HCT116 (cell line): ENCODE results near the gene SECTM1. TPM values are rescaled to one million over a fixed set of nuclear protein-coding genes. Genes with fewer than 3 reads are reported as not detected.

Experiments
- ATAC-seq: fragments of 200-7000 bp; cut with Tn5 transposase; 2 replicates; pipeline ENCODE4 v1.9.1; 2020; ENCODE audit warnings: mild to moderate bottlenecking, moderate library complexity
- BruUV-seq: library from RNA; stranded (reverse); fragments of 400-500 nt; replicated peaks from 2 replicates; lab custom pipeline; 2021; lab: Mats Ljungman, UMichigan
- CTCF ChIA-PET: fragments of 300-600 bp; sonication (Branson Sonifier 250); formaldehyde crosslinking; loops from one replicate; lab custom pipeline; 2021; ENCODE audit warnings: antibody characterized with exemption; lab: Charles Lee
- POLR2A ChIA-PET: fragments of 300-600, 350-600 bp; sonication (Branson Sonifier 250); formaldehyde crosslinking; loops from one replicate; lab custom pipeline; 2021; ENCODE audit warnings: antibody characterized with exemption; lab: Charles Lee
- RAD21 ChIA-PET, 2 experiments: fragments of 300-600 bp; sonication (Branson Sonifier 250); formaldehyde crosslinking; loops; one replicate each; lab custom pipeline; 2023; ENCODE audit warnings: low total read pairs in 2 of 2; ENCODE audit not compliant: uncharacterized antibody in 2 of 2, unreplicated experiment in 2 of 2, low non-redundant PET in 1 of 2; lab: Charles Lee
- DNase-seq: peaks from one replicate; pipeline ENCODE4 v3.0.0-alpha.2; 2010; ENCODE audit warnings: low read depth, low spot score
- H2AFZ ChIP-seq: fragments of 200-600 bp; shearing (Covaris generic), sonication (generic); 2 replicates; pipeline ENCODE4 v1.6.1; 2017; ENCODE audit warnings: low read depth, mixed run types, mixed read lengths, antibody characterized with exemption, low read length; ENCODE audit not compliant: poor library complexity, severe bottlenecking
- H3K27ac ChIP-seq: 2 replicates; pipeline ENCODE4 v1.5.1; 2012; ENCODE audit warnings: low read depth, low read length
- H3K27me3 ChIP-seq: fragments of 200-600 bp; sonication (generic); 2 replicates; pipeline ENCODE4 v1.6.1; 2016; ENCODE audit warnings: mixed run types, low read length, mixed read lengths; ENCODE audit not compliant: insufficient read depth
- H3K36me3 ChIP-seq, 2 experiments: fragments of 200-500 bp in 1 of 2; fragments of 200-600 bp in 1 of 2; sonication (Bioruptor generic) in 1 of 2; sonication (generic) in 1 of 2; 2 replicates each; pipeline versions ENCODE4 v1.5.1 to v1.6.1; 2014 to 2016; ENCODE audit warnings: low read length in 2 of 2, inconsistent platforms in 1 of 2, mixed read lengths in 1 of 2, mixed run types in 1 of 2; ENCODE audit not compliant: insufficient read depth in 2 of 2, control insufficient read depth in 1 of 2
- H3K4me1 ChIP-seq, 2 experiments: fragments of 200-600 bp in 1 of 2; sonication (generic) in 1 of 2; 2 replicates each; pipeline versions ENCODE4 v1.5.1 to v1.6.1; 2012 to 2017; ENCODE audit warnings: low read length in 2 of 2, inconsistent platforms in 1 of 2, mild to moderate bottlenecking in 1 of 2, mixed read lengths in 1 of 2, mixed run types in 1 of 2, moderate library complexity in 1 of 2; ENCODE audit not compliant: insufficient read depth in 2 of 2, control insufficient read depth in 1 of 2
- H3K4me2 ChIP-seq: fragments of 200-600 bp; sonication (generic); 2 replicates; pipeline ENCODE4 v1.6.1; 2017; ENCODE audit warnings: mixed run types, low read length, mixed read lengths
- H3K4me3 ChIP-seq, 2 experiments: fragments of 200-600 bp in 1 of 2; sonication (generic) in 1 of 2; replicated peaks in 1 of 2; 2 replicates each; pipeline ENCODE4 v1.5.1; 2011 to 2016; ENCODE audit warnings: low read length in 2 of 2, control low read depth in 1 of 2, low read depth in 1 of 2, mild to moderate bottlenecking in 1 of 2, mixed read lengths in 1 of 2, mixed run types in 1 of 2
- H3K79me2 ChIP-seq: fragments of 200-600 bp; sonication (generic); 2 replicates; pipeline ENCODE4 v1.6.1; 2017; ENCODE audit warnings: mild to moderate bottlenecking, mixed run types, low read length, moderate library complexity, mixed read lengths; ENCODE audit not compliant: insufficient read depth
- H3K9ac ChIP-seq: fragments of 200-600 bp; sonication (generic); 2 replicates; pipeline ENCODE4 v1.6.1; 2016; ENCODE audit warnings: low read length, mixed read lengths
- H3K9me2 ChIP-seq: fragments of 200-600 bp; sonication (generic), shearing (Covaris generic); 2 replicates; pipeline ENCODE4 v1.6.1; 2017; ENCODE audit warnings: mixed run types, mild to moderate bottlenecking, moderate library complexity; ENCODE audit not compliant: insufficient read depth
- H3K9me3 ChIP-seq, 2 experiments: fragments of 200-500 bp in 1 of 2; fragments of 200-600 bp in 1 of 2; sonication (Bioruptor generic) in 1 of 2; sonication (generic) in 1 of 2; 2 replicates each; pipeline ENCODE4 v1.6.1; 2014 to 2017; ENCODE audit warnings: low read length in 2 of 2, mixed read lengths in 2 of 2, inconsistent platforms in 1 of 2, low read depth in 1 of 2, mild to moderate bottlenecking in 1 of 2, mixed run types in 1 of 2, moderate library complexity in 1 of 2; ENCODE audit not compliant: control insufficient read depth in 1 of 2, insufficient read depth in 1 of 2
- H4K20me1 ChIP-seq: fragments of 200-600 bp; sonication (generic), shearing (Covaris generic); 2 replicates; pipeline ENCODE4 v1.6.1; 2017; ENCODE audit warnings: mixed run types, mild to moderate bottlenecking, moderate library complexity; ENCODE audit not compliant: insufficient read depth
- ATF3 ChIP-seq: IDR thresholded peaks from 2 replicates; pipeline ENCODE4 v1.6.1; 2012
- CBX3 ChIP-seq: IDR thresholded peaks from 2 replicates; pipeline ENCODE4 v1.6.1; 2012; ENCODE audit warnings: low read depth
- CEBPB ChIP-seq: IDR thresholded peaks from 2 replicates; pipeline ENCODE4 v1.6.1; 2012; ENCODE audit warnings: low read depth
- CTCF ChIP-seq, 3 experiments: fragments of 200-600 bp in 1 of 3; sonication (generic) in 1 of 3; IDR thresholded peaks in 2 of 3; conservative IDR thresholded peaks in 1 of 3; 2 replicates each; pipeline ENCODE4 v1.5.1; 2012 to 2017; ENCODE audit warnings: low read depth in 2 of 3, low read length in 2 of 3, antibody characterized with exemption in 1 of 3, borderline replicate concordance in 1 of 3, control low read depth in 1 of 3, mild to moderate bottlenecking in 1 of 3, mixed read lengths in 1 of 3, mixed run types in 1 of 3, moderate library complexity in 1 of 3; ENCODE audit not compliant: insufficient read depth in 1 of 3
- EGR1 ChIP-seq: IDR thresholded peaks from 2 replicates; pipeline ENCODE4 v1.6.1; 2012; ENCODE audit warnings: low read depth
- EZH2 ChIP-seq: fragments of 200-600 bp; sonication (generic); IDR thresholded peaks from 2 replicates; pipeline ENCODE4 v1.6.1; 2017; ENCODE audit warnings: antibody characterized with exemption, mixed run types
- EZH2phosphoT487 ChIP-seq: fragments of 200-600 bp; IDR thresholded peaks from 2 replicates; pipeline ENCODE4 v1.6.1; 2018; ENCODE audit warnings: antibody characterized with exemption, borderline replicate concordance
- POLR2A ChIP-seq: IDR thresholded peaks from 2 replicates; pipeline ENCODE4 v1.7.0; 2011; ENCODE audit warnings: borderline replicate concordance; ENCODE audit not compliant: insufficient read depth, insufficient read length; ENCODE audit errors: extremely low read depth
- POLR2AphosphoS5 ChIP-seq: IDR thresholded peaks from 2 replicates; pipeline ENCODE4 v1.6.1; 2011; ENCODE audit warnings: mild to moderate bottlenecking, low read depth, low read length, moderate library complexity
- RAD21 ChIP-seq: IDR thresholded peaks from 2 replicates; pipeline ENCODE4 v1.6.1; 2012; ENCODE audit warnings: low read depth, mild to moderate bottlenecking
- SIN3A ChIP-seq: IDR thresholded peaks from 2 replicates; pipeline ENCODE4 v1.6.1; 2012; ENCODE audit warnings: low read depth
- SP1 ChIP-seq: IDR thresholded peaks from 2 replicates; pipeline ENCODE4 v1.6.1; 2012; ENCODE audit warnings: low read depth
- SRF ChIP-seq: IDR thresholded peaks from 2 replicates; pipeline ENCODE4 v1.6.1; 2012; ENCODE audit warnings: low read depth
- ZBTB33 ChIP-seq: IDR thresholded peaks from 2 replicates; pipeline ENCODE4 v1.6.1; 2011; ENCODE audit warnings: mild to moderate bottlenecking, low read length, moderate library complexity; ENCODE audit not compliant: insufficient replicate concordance; ENCODE audit errors: extremely low read depth
- ZNF274 ChIP-seq: fragments of 200-500 bp; sonication (Bioruptor generic); IDR thresholded peaks from 2 replicates; pipeline ENCODE4 v1.6.1; 2014; ENCODE audit warnings: mild to moderate bottlenecking, low read depth, low read length, inconsistent platforms
- intact Hi-C: fragments of 100-400 bp; cut with micrococcal nuclease; formaldehyde crosslinking; loops from 2 replicates; pipeline ENCODE4 v1.10.0; 2022
- total RNA-seq: library from RNA; stranded (reverse); gene quantifications from one replicate; pipeline ENCODE4 v1.2.1, GENCODE V29; 2021; ENCODE audit not compliant: unreplicated experiment
- TF ChIP-seq, protein P1 (sequence below): IDR thresholded peaks from 2 replicates; pipeline ENCODE4 v1.6.1; 2012; ENCODE audit warnings: low read depth
- TF ChIP-seq, protein P2 (sequence below): IDR thresholded peaks from 2 replicates; pipeline ENCODE4 v1.6.1; 2012

The SECTM1 gene
- total RNA-seq, 1 experiment from 2014 or later: 6.8 TPM

DNA sequence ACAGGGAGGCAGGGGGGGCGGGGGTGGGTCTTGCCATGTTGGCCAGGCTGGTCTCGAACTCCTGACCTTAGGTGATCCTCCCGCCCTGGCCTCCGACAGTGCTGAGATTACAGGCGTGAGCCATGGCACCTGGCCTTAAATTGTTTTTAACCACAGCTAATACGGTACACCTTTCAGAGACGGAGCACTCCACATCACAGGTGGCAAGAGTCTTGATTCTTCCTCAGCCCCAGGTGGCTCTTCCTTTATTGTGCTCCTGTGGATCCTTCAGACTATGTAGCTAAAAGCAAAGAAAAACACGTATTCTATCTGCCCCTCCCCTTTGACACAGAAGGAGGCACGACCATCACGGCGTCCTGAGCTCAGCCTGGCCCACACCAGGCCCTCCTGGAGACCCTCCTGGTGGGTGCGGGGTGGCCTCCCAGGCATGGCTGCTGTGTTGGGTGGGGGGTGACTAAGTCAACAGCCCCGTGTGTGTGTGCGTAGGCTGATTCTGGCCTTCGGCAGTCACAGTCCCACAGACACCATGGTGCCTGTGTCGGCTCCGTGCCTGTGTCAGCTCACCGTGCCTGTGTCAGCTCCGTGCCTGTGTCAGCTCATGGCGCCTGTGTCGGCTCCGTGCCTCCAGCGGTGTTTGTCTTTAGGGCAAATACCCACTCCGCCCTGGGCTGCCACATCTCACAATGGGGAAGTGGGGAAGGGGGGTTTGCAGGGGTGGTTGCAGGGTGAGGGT, 10.8 kb upstream of the SECTM1 start:
- Histone ChIP-seq H3K4me1 (peaks cover 8 to 25% of the 10 kb centered on the region in 2 experiments), H3K79me2 (no peaks in the 10 kb centered on the region), H3K4me2 (no peak overlapping the region), H3K9ac (no peak overlapping the region), H3K4me3 (no peak overlapping the region), H3K9me2 (no peaks in the 10 kb centered on the region), H4K20me1 (no peaks in the 10 kb centered on the region), H3K27ac (no peak overlapping the region), H3K9me3 (no peaks in the 10 kb centered on the region), H3K27me3 (no peaks in the 10 kb centered on the region), H3K36me3 (no peaks in the 10 kb centered on the region), H2AFZ (no peak overlapping the region)
- POLR2A ChIA-PET: interaction anchor here (0.7 kb wide), 1 partner anchor 48 kb away, joined by 3 read pairs; no protein-coding TSS in a partner anchor
- intact Hi-C loops: no loop called here
- DNase-seq (no peak), ATAC-seq (no peak)
- BruUV-seq: no TSS peak
- CTCF ChIA-PET: interaction anchor here (1.5 kb wide), 1 partner anchor 313 kb away, joined by 3 read pairs; the partner anchor contains the start of gene RAC3
- TF ChIP-seq, protein P1, sequence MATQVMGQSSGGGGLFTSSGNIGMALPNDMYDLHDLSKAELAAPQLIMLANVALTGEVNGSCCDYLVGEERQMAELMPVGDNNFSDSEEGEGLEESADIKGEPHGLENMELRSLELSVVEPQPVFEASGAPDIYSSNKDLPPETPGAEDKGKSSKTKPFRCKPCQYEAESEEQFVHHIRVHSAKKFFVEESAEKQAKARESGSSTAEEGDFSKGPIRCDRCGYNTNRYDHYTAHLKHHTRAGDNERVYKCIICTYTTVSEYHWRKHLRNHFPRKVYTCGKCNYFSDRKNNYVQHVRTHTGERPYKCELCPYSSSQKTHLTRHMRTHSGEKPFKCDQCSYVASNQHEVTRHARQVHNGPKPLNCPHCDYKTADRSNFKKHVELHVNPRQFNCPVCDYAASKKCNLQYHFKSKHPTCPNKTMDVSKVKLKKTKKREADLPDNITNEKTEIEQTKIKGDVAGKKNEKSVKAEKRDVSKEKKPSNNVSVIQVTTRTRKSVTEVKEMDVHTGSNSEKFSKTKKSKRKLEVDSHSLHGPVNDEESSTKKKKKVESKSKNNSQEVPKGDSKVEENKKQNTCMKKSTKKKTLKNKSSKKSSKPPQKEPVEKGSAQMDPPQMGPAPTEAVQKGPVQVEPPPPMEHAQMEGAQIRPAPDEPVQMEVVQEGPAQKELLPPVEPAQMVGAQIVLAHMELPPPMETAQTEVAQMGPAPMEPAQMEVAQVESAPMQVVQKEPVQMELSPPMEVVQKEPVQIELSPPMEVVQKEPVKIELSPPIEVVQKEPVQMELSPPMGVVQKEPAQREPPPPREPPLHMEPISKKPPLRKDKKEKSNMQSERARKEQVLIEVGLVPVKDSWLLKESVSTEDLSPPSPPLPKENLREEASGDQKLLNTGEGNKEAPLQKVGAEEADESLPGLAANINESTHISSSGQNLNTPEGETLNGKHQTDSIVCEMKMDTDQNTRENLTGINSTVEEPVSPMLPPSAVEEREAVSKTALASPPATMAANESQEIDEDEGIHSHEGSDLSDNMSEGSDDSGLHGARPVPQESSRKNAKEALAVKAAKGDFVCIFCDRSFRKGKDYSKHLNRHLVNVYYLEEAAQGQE: no peak
- TF ChIP-seq ZBTB33: no peak
- no peak for TF ChIP-seq POLR2AphosphoS5
- TF ChIP-seq, protein P2, sequence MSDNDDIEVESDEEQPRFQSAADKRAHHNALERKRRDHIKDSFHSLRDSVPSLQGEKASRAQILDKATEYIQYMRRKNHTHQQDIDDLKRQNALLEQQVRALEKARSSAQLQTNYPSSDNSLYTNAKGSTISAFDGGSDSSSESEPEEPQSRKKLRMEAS: no peak
- no peak for TF ChIP-seq RAD21
- no peak for TF ChIP-seq CBX3
- TF ChIP-seq EZH2: no peak
- TF ChIP-seq POLR2A: no peak
- no peak for TF ChIP-seq ZNF274
- TF ChIP-seq SP1: no peak
- TF ChIP-seq SRF: no peak
- TF ChIP-seq SIN3A: no peak
- no peak for TF ChIP-seq EZH2phosphoT487
- TF ChIP-seq ATF3: no peak
- no peak for TF ChIP-seq CTCF (IDR thresholded peaks at IDR 0.05 in 2 of 3, conservative IDR thresholded peaks at IDR 0.05 in 1 of 3; ENCODE audit: borderline replicate concordance in 1 of 3, insufficient read depth in 1 of 3, low read depth in 2 of 3, low read length in 2 of 3)
- no peak for TF ChIP-seq EGR1
- TF ChIP-seq CEBPB: no peak
- RAD21 ChIA-PET: interaction anchor here in 1 of 2 experiments (0.7 kb wide), 1 partner anchor 72 kb away, joined by 4 read pairs; no protein-coding TSS in a partner anchor
